Ishikawa (cell line): ENCODE measurements around the gene DENND5B.

Experiments
- CEBPB ChIP-seq: IDR thresholded peaks from 2 replicates; pipeline ENCODE4 v1.6.1; 2012
- CREB1 ChIP-seq: IDR thresholded peaks from 2 replicates; pipeline ENCODE4 v1.6.1; 2012; ENCODE audit warnings: low read depth
- EGR1 ChIP-seq: IDR thresholded peaks from 2 replicates; pipeline ENCODE4 v1.6.1; 2012
- EP300 ChIP-seq: IDR thresholded peaks from 2 replicates; pipeline ENCODE4 v1.6.1; 2012; ENCODE audit warnings: borderline replicate concordance
- FOXM1 ChIP-seq: IDR thresholded peaks from 2 replicates; pipeline ENCODE4 v1.6.1; 2012; ENCODE audit warnings: low read depth, borderline replicate concordance
- MAX ChIP-seq: IDR thresholded peaks from 2 replicates; pipeline ENCODE4 v1.6.1; 2012
- RAD21 ChIP-seq: IDR thresholded peaks from 2 replicates; pipeline ENCODE4 v1.6.1; 2012; ENCODE audit warnings: low read depth
- REST ChIP-seq: IDR thresholded peaks from 2 replicates; pipeline ENCODE4 v1.6.1; 2012; ENCODE audit warnings: low read depth, mild to moderate bottlenecking
- TAF1 ChIP-seq: IDR thresholded peaks from 2 replicates; pipeline ENCODE4 v1.6.1; 2012; ENCODE audit warnings: low read depth, mild to moderate bottlenecking
- TCF12 ChIP-seq: IDR thresholded peaks from 2 replicates; pipeline ENCODE4 v1.6.1; 2012; ENCODE audit warnings: low read depth
- TEAD4 ChIP-seq: IDR thresholded peaks from 2 replicates; pipeline ENCODE4 v1.6.1; 2012
- YY1 ChIP-seq: IDR thresholded peaks from 2 replicates; pipeline ENCODE4 v1.6.1; 2012; ENCODE audit warnings: low read depth
- TF ChIP-seq, protein P1 (sequence below): IDR thresholded peaks from 2 replicates; pipeline ENCODE4 v1.6.1; 2012

DNA sequence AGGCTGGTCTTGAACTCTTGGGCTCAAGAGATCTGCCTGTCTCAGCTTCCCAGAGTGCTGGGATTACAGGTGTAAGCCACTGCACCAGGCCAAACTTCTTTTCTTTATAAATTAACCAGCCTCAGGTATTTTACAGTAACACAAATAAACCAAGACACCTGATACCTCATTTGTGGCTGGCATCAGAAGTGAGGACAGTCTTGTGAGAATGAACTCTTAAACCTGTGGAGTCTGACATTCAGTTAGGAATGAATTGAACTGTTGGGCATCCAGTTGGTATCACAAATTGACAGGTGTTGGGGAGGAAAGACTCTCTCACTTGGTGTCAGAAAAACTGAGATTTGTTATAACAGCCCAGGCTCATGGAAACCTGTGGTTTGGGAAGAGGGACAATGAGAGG, 120.5 kb downstream of the DENND5B start:
- TF ChIP-seq TAF1 (no peak), CEBPB (no peak), REST (no peak), EP300 (no peak), RAD21 (no peak), MAX (no peak), TEAD4 (no peak), CREB1 (no peak), EGR1 (no peak), TCF12 (no peak), YY1 (no peak), FOXM1 (no peak)
- TF ChIP-seq, protein P1, sequence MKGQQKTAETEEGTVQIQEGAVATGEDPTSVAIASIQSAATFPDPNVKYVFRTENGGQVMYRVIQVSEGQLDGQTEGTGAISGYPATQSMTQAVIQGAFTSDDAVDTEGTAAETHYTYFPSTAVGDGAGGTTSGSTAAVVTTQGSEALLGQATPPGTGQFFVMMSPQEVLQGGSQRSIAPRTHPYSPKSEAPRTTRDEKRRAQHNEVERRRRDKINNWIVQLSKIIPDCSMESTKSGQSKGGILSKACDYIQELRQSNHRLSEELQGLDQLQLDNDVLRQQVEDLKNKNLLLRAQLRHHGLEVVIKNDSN: no peak
